ENCODE measurements around the gene PLTP. TPM values are rescaled to one million over a fixed set of nuclear protein-coding genes. Genes with fewer than 3 reads are reported as not detected.

The PLTP gene
- total RNA-seq, 2 donors from 2014 or later = 53.6 to 221 TPM

GRCh38 chr20:45918779-45919537, 7.0 kb upstream of the PLTP start:
- Histone ChIP-seq H3K9me3 (no peaks in the 10 kb centered on the region), H3K4me1 (peaks cover 0 to 51% of the 10 kb centered on the region in 2 donors), H3K27me3 (no peaks in the 10 kb centered on the region), H3K4me3 (no peak overlapping the region), H3K36me3 (no peaks in the 10 kb centered on the region), H3K27ac (peak overlapping the region; percentile 73)
- DNase-seq (ENCODE audit: low spot score) = no peak
- TF ChIP-seq CTCF (IDR thresholded peaks at IDR 0.05) = no peak

GRCh38 chr20:45918182-45918737, 6.3 kb upstream of the PLTP start:
- TF ChIP-seq CTCF (IDR thresholded peaks at IDR 0.05) = no peak
- H3K27ac ChIP-seq = peak overlapping the region; percentile 73
- no peaks in the 10 kb centered on the region for H3K27me3 ChIP-seq
- H3K4me3 ChIP-seq = no peak overlapping the region
- no peaks in the 10 kb centered on the region for H3K9me3 ChIP-seq
- peaks cover 0 to 46% of the 10 kb centered on the region in 2 donors for H3K4me1 ChIP-seq
- no peaks in the 10 kb centered on the region for H3K36me3 ChIP-seq
- DNase-seq (ENCODE audit: low spot score) = no peak

GRCh38 chr20:45917790-45918141, 5.8 kb upstream of the PLTP start:
- H3K4me1 ChIP-seq = peaks cover 0 to 49% of the 10 kb centered on the region in 2 donors

GRCh38 chr20:45913116-45913515, 1.2 kb upstream of the PLTP start:
- peaks cover 0 to 33% of the 10 kb centered on the region in 2 donors for H3K4me1 ChIP-seq
- no peak for TF ChIP-seq CTCF (IDR thresholded peaks at IDR 0.05)

More at GRCh38 chr20:45917790-45918141, 5.8 kb upstream of the PLTP start:
- H3K4me3 ChIP-seq = no peak overlapping the region
- H3K9me3 ChIP-seq = no peaks in the 10 kb centered on the region
- H3K27ac ChIP-seq = peak overlapping the region; percentile 73
- DNase-seq (ENCODE audit: low spot score) = no peak
- TF ChIP-seq CTCF (IDR thresholded peaks at IDR 0.05) = no peak
- H3K27me3 ChIP-seq = no peaks in the 10 kb centered on the region
- H3K36me3 ChIP-seq = no peaks in the 10 kb centered on the region

GRCh38 chr20:45912344-45912682, 358 bp upstream of the PLTP start:
- H3K4me1 ChIP-seq = peaks cover 0 to 31% of the 10 kb centered on the region in 2 donors
- no peaks in the 10 kb centered on the region for H3K27me3 ChIP-seq
- no peaks in the 10 kb centered on the region for H3K9me3 ChIP-seq
- H3K27ac ChIP-seq = peak overlapping the region; percentile 82 to 88
- no peak for DNase-seq (ENCODE audit: low spot score)
- no peak for TF ChIP-seq CTCF (IDR thresholded peaks at IDR 0.05)
- H3K36me3 ChIP-seq = no peaks in the 10 kb centered on the region
- H3K4me3 ChIP-seq = peak overlapping the region; percentile 42 to 58

More at GRCh38 chr20:45913116-45913515, 1.2 kb upstream of the PLTP start:
- H3K27me3 ChIP-seq = no peaks in the 10 kb centered on the region
- no peaks in the 10 kb centered on the region for H3K9me3 ChIP-seq
- DNase-seq (ENCODE audit: low spot score) = no peak
- H3K4me3 ChIP-seq = no peak overlapping the region
- H3K27ac ChIP-seq = peak overlapping the region; percentile 25 to 82
- no peaks in the 10 kb centered on the region for H3K36me3 ChIP-seq
